Neural cell (in vitro differentiated cells): ENCODE measurements around the gene ADAMTS10.

Source experiments
- CTCF ChIP-seq: fragments of 450-650 bp; IDR thresholded peaks from 2 replicates; pipeline ENCODE4 v1.5.1; 2014; ENCODE audit warnings: antibody characterized with exemption, mild to moderate bottlenecking, moderate library complexity; ENCODE audit not compliant: poor library complexity, severe bottlenecking
- EZH2 ChIP-seq: fragments of 200-600, 300-800 bp; shearing (Covaris generic), sonication (generic); IDR thresholded peaks from 2 replicates; pipeline ENCODE4 v1.6.1; 2014; ENCODE audit warnings: antibody characterized with exemption, low read length, borderline replicate concordance, mild to moderate bottlenecking; ENCODE audit not compliant: insufficient read depth, poor library complexity, severe bottlenecking
- REST ChIP-seq: IDR thresholded peaks from 2 replicates; pipeline ENCODE4 v1.6.1; 2012; ENCODE audit warnings: borderline replicate concordance
- SMC3 ChIP-seq: fragments of 450-650 bp; conservative IDR thresholded peaks from 2 replicates; pipeline ENCODE4 v1.6.1; 2014; ENCODE audit warnings: antibody characterized with exemption, mild to moderate bottlenecking, moderate library complexity; ENCODE audit not compliant: poor library complexity
- TAF1 ChIP-seq: IDR thresholded peaks from 2 replicates; pipeline ENCODE4 v1.6.1; 2012; ENCODE audit warnings: low read depth

- TF ChIP-seq REST (no peak), SMC3 (no peak), CTCF (no peak), EZH2 (no peak), TAF1 (no peak)
Measured at GRCh38 chr19:8575467-8575997, 35.0 kb downstream of the ADAMTS10 start.
